Keratinocyte (primary cell): ENCODE measurements around the gene ARID3C. TPM values are rescaled to one million over a fixed set of nuclear protein-coding genes. Genes with fewer than 3 reads are reported as not detected.

Experiments used
- DNase-seq: peaks from one replicate; pipeline ENCODE4 v3.0.0-alpha.2; 2011; ENCODE audit warnings: low read depth, missing footprints, low spot score
- FAIRE-seq: peaks from 2 replicates; lab custom pipeline; 2011; peaks lifted over from hg19 to GRCh38; lab: Jason Lieb, UNC
- H2AFZ ChIP-seq: 2 replicates; pipeline ENCODE4 v1.6.0; 2012; ENCODE audit warnings: low read length, control low read depth, inconsistent platforms; ENCODE audit not compliant: control insufficient read depth
- H3K27ac ChIP-seq: 2 replicates; pipeline ENCODE4 v1.5.1; 2011; ENCODE audit warnings: low read length; ENCODE audit not compliant: control insufficient read depth, insufficient read depth
- H3K27me3 ChIP-seq: 3 replicates; pipeline ENCODE4 v1.6.0; 2011; ENCODE audit warnings: low read length; ENCODE audit not compliant: control insufficient read depth, insufficient read depth; ENCODE audit errors: extremely low read depth
- H3K36me3 ChIP-seq, 2 experiments: 2 replicates in 1 of 2; 3 replicates in 1 of 2; pipeline ENCODE4 v1.5.1; 2011; ENCODE audit warnings: low read length in 2 of 2, mild to moderate bottlenecking in 1 of 2; ENCODE audit not compliant: control insufficient read depth in 2 of 2, insufficient read depth in 2 of 2; ENCODE audit errors: extremely low read depth in 1 of 2
- H3K4me1 ChIP-seq: 3 replicates; pipeline ENCODE4 v1.5.1; 2011; ENCODE audit warnings: low read length; ENCODE audit not compliant: control insufficient read depth, insufficient read depth; ENCODE audit errors: extremely low read depth
- H3K4me2 ChIP-seq: 3 replicates; pipeline ENCODE4 v1.6.0; 2011; ENCODE audit warnings: low read depth, low read length; ENCODE audit not compliant: control insufficient read depth, insufficient read depth; ENCODE audit errors: extremely low read depth
- H3K4me3 ChIP-seq, 3 experiments: fragments of 200-600 bp in 1 of 3; sonication (generic) in 1 of 3; 2 replicates in 2 of 3; 3 replicates in 1 of 3; pipeline ENCODE4 v1.5.1; 2011 to 2016; ENCODE audit warnings: low read length in 3 of 3, mild to moderate bottlenecking in 3 of 3, control low read depth in 2 of 3, inconsistent platforms in 1 of 3, low read depth in 1 of 3, mixed read lengths in 1 of 3, mixed run types in 1 of 3, moderate library complexity in 1 of 3; ENCODE audit not compliant: control insufficient read depth in 2 of 3, insufficient read depth in 2 of 3; ENCODE audit errors: extremely low read depth in 1 of 3
- H3K79me2 ChIP-seq: 2 replicates; pipeline ENCODE4 v1.6.0; 2012; ENCODE audit warnings: low read length; ENCODE audit not compliant: control insufficient read depth, insufficient read depth
- H3K9ac ChIP-seq: 3 replicates; pipeline ENCODE4 v1.6.0; 2011; ENCODE audit warnings: low read length; ENCODE audit not compliant: control insufficient read depth, insufficient read depth; ENCODE audit errors: extremely low read depth
- H3K9me1 ChIP-seq: 3 replicates; pipeline ENCODE4 v1.6.0; 2011; ENCODE audit warnings: low read length; ENCODE audit not compliant: control insufficient read depth, insufficient read depth; ENCODE audit errors: extremely low read depth
- H3K9me3 ChIP-seq: 2 replicates; pipeline ENCODE4 v1.5.1; 2012; ENCODE audit warnings: low read depth, low read length; ENCODE audit not compliant: control insufficient read depth
- H4K20me1 ChIP-seq: 3 replicates; pipeline ENCODE4 v1.6.0; 2011; ENCODE audit warnings: low read length; ENCODE audit not compliant: control insufficient read depth, insufficient read depth; ENCODE audit errors: extremely low read depth
- CTCF ChIP-seq, 3 experiments: IDR thresholded peaks in 1 of 3; conservative IDR thresholded peaks in 1 of 3; optimal IDR thresholded peaks in 1 of 3; 2 replicates in 2 of 3; 3 replicates in 1 of 3; pipeline versions ENCODE3 to v1.5.1; 2011; ENCODE audit warnings: low read length in 3 of 3, mild to moderate bottlenecking in 3 of 3, moderate library complexity in 2 of 3, control low read depth in 1 of 3, inconsistent platforms in 1 of 3; ENCODE audit not compliant: insufficient read depth in 2 of 3; ENCODE audit errors: extremely low read depth in 1 of 3
- EZH2 ChIP-seq: IDR thresholded peaks from one replicate; pipeline ENCODE4 v1.6.1; 2012; ENCODE audit warnings: inconsistent platforms, mild to moderate bottlenecking, low read length, moderate library complexity
- dilution Hi-C: fragments of 300-500 bp; cut with MboI; formaldehyde crosslinking; loops from one replicate; pipeline ENCODE4 v1.7.0; 2020; ENCODE audit warnings: low sequenced_read_pairs; ENCODE audit not compliant: extremely low pct_ligation_motif_present
- polyA plus RNA-seq, 5 experiments: library from polyadenylated mRNA; depleted of rRNA in 3 of 5; stranded (reverse) in 3 of 5; stranded (forward) in 1 of 5; unstranded in 1 of 5; fragments of >200 nt; gene quantifications; 1 replicate in 1 of 5; 2 replicates in 3 of 5; 3 replicates in 1 of 5; pipeline versions ENCODE4 v1.2.1 to v1.2.3, GENCODE V29; 2011 to 2012; ENCODE audit warnings: missing spikeins in 2 of 5, low read depth in 1 of 5, low replicate concordance in 1 of 5

ARID3C gene
- polyA plus RNA-seq, 1 donor (not counting 4 experiments of a cell fraction or from before 2014, with no cell fraction given): not detected

GRCh38 chr9:34606190-34606589 is 22.7 kb downstream of the ARID3C start:
- H3K27ac ChIP-seq: no peak overlapping the region
- no peak overlapping the region for H3K9ac ChIP-seq
- H3K4me1 ChIP-seq: peaks cover 10% of the 10 kb centered on the region
- TF ChIP-seq CTCF (optimal IDR thresholded peaks at IDR 0.05 in 1 of 3, IDR thresholded peaks at IDR 0.05 in 1 of 3, conservative IDR thresholded peaks at IDR 0.05 in 1 of 3; ENCODE audit: extremely low read depth in 1 of 3, insufficient read depth in 2 of 3, low read length in 3 of 3): no peak
- no peak for TF ChIP-seq EZH2
- no peak overlapping the region for H3K4me2 ChIP-seq
- H3K4me3 ChIP-seq: no peak overlapping the region
- dilution Hi-C loops: no loop called here
- no peaks in the 10 kb centered on the region for H4K20me1 ChIP-seq
- peaks cover 7% of the 10 kb centered on the region for H3K79me2 ChIP-seq
- H3K27me3 ChIP-seq: no peaks in the 10 kb centered on the region
- no peak overlapping the region for H2AFZ ChIP-seq
- no peaks in the 10 kb centered on the region for H3K9me3 ChIP-seq
- FAIRE-seq: no peak
- DNase-seq: no peak
- peaks cover 1 to 3% of the 10 kb centered on the region in 2 experiments for H3K36me3 ChIP-seq
- no peaks in the 10 kb centered on the region for H3K9me1 ChIP-seq

- no peaks in the 10 kb centered on the region for H4K20me1 ChIP-seq
- H2AFZ ChIP-seq: no peak overlapping the region
- H3K36me3 ChIP-seq: no peaks in the 10 kb centered on the region
- H3K27ac ChIP-seq: no peak overlapping the region
- no peak overlapping the region for H3K4me2 ChIP-seq
- H3K9me3 ChIP-seq: no peaks in the 10 kb centered on the region
- no peaks in the 10 kb centered on the region for H3K79me2 ChIP-seq
- no peak overlapping the region for H3K9ac ChIP-seq
- H3K27me3 ChIP-seq: no peaks in the 10 kb centered on the region
- no peak overlapping the region for H3K4me3 ChIP-seq
- H3K9me1 ChIP-seq: no peaks in the 10 kb centered on the region
- dilution Hi-C loops: no loop called here
- peak; percentile 84 to 97 (median 95) for TF ChIP-seq CTCF (optimal IDR thresholded peaks at IDR 0.05 in 1 of 3, IDR thresholded peaks at IDR 0.05 in 1 of 3, conservative IDR thresholded peaks at IDR 0.05 in 1 of 3; ENCODE audit: extremely low read depth in 1 of 3, insufficient read depth in 2 of 3, low read length in 3 of 3)
- TF ChIP-seq EZH2: no peak
- no peak for DNase-seq
- H3K4me1 ChIP-seq: peaks cover 18% of the 10 kb centered on the region
- peak; percentile 96 for FAIRE-seq
Observed at GRCh38 chr9:34603610-34604231, 25.1 kb downstream of the ARID3C start.
